NT2/D1 (cell line): ENCODE measurements around the gene MRAP.

Experiments used
- YY1 ChIP-seq: IDR thresholded peaks from 2 replicates; pipeline ENCODE4 v1.6.1; 2011; ENCODE audit not compliant: insufficient read length, insufficient read depth
- ZNF274 ChIP-seq: IDR thresholded peaks from 2 replicates; pipeline ENCODE4 v1.6.1; 2011; ENCODE audit warnings: mild to moderate bottlenecking, low read depth, low read length

DNA sequence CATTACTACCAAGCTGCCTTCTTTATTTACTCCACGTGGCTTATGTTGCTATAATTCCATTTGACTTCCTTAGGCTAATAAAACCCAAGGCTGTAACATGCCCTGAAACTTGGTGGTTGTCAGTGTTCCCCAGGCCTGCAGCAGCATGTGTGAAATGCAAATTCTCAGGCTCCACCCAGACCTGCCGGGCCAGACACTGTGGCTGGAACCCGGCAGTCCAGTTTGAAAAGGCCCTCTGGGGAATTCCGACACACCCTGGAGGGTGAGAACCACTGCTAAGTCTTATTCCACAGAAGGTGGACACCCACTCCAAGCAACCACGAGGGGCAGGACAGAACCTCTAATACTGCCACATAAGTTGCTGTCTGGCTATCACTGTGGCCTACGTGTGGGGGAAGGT is 52.8 kb downstream of the MRAP start:
- no peak for TF ChIP-seq YY1
- TF ChIP-seq ZNF274 = no peak
